A673 (cell line): ENCODE results near the gene SRPK3.

Source experiments
- CTCF ChIP-seq: fragments of 300-800, 200-600 bp; sonication (generic); conservative IDR thresholded peaks from 2 replicates; pipeline ENCODE4 v1.5.1; 2017; ENCODE audit warnings: low read depth, mild to moderate bottlenecking, antibody characterized with exemption, low read length, moderate library complexity, mixed read lengths
- EZH2 ChIP-seq: fragments of 200-600 bp; sonication (generic); IDR thresholded peaks from 2 replicates; pipeline ENCODE4 v1.6.1; 2017; ENCODE audit warnings: borderline replicate concordance, low read depth, mild to moderate bottlenecking, mixed read lengths, antibody characterized with exemption, low read length; ENCODE audit not compliant: poor library complexity, severe bottlenecking

- TF ChIP-seq CTCF (no peak), EZH2 (no peak)
Measured at GRCh38 chrX:153733651-153734240, 47.1 kb upstream of the SRPK3 start.
